SU-DHL-6 (cell line): Measurements from ENCODE around the gene ANKHD1.

ENCODE experiments used
- CTCF ChIP-seq: fragments of 200-600 bp; sonication (generic); IDR thresholded peaks from one replicate; pipeline ENCODE4 v1.5.1; 2017; ENCODE audit warnings: antibody characterized with exemption, mild to moderate bottlenecking, low read length, moderate library complexity; ENCODE audit not compliant: insufficient read depth, poor library complexity, severe bottlenecking
- EZH2phosphoT487 ChIP-seq: fragments of 200-600 bp; sonication (generic), shearing (Covaris generic); conservative IDR thresholded peaks from 2 replicates; pipeline ENCODE4 v1.6.1; 2018; ENCODE audit warnings: mild to moderate bottlenecking, antibody characterized with exemption, low read length, moderate library complexity, mixed read lengths

GRCh38 chr5:140569197-140569596 lies 167.6 kb downstream of the ANKHD1 start:
- TF ChIP-seq CTCF (no peak), EZH2phosphoT487 (no peak)
